ENCODE results near the gene PRICKLE3. TPM values are rescaled to one million over a fixed set of nuclear protein-coding genes. Genes with fewer than 3 reads are reported as not detected.

PRICKLE3 gene
- polyA plus RNA-seq, 2 of the 4 experiments (the other 2 are of a cell fraction): 7.9 to 14.0 TPM

GRCh38 chrX:49171752-49172279, 14.4 kb downstream of the PRICKLE3 start, which contains the start of gene PLP2:
TSS of gene PLP2 (plus strand) at chrX:49171898. CDS start at chrX:49172001, 103 bp downstream.
- Histone ChIP-seq H3K27ac (peak within 1 kb of the TSS; percentile 96 to 98), H3K4me1 (peaks cover 30% of the 10 kb centered on the region; the same call in 2 of the 3 replicates), H3K9me3 (no peaks in the 10 kb centered on the region), H3K4me2 (peak within 1 kb of the TSS; percentile 88), H3K4me3 (peak within 1 kb of the TSS; percentile 86)
- DNase-seq (ENCODE audit: low read depth in 1 of 2, low spot score in 1 of 2) (peak in 1 of 2 experiments; percentile 66), ATAC-seq (peak; percentile 72 to 77), FAIRE-seq (peak; percentile 92)
- POLR2A ChIA-PET: interaction anchor here (0.7 to 1.8 kb wide), 7 partner anchors 8 to 71 kb away, joined by 3 to 7 read pairs (median 4); no protein-coding TSS in a partner anchor
- TF ChIP-seq GATA3 (IDR thresholded peaks at IDR 0.05; ENCODE audit: borderline replicate concordance) (peak; percentile 16; the same call in 1 of the 2 replicates), E2F6 (IDR thresholded peaks at IDR 0.05; ENCODE audit: borderline replicate concordance, low read depth) (peak; percentile 70; the same call in 1 of the 2 replicates), BHLHE40 (IDR thresholded peaks at IDR 0.05; ENCODE audit: low read depth, low read length) (no peak), MAX (IDR thresholded peaks at IDR 0.05) (peak; percentile 73), JUN (IDR thresholded peaks at IDR 0.05) (peak in 1 of 2 experiments; percentile 54; a peak in 3 of 5 replicates), POLR2A (IDR thresholded peaks at IDR 0.05; ENCODE audit: low read length) (peak; percentile 68), REST (IDR thresholded peaks at IDR 0.05) (no peak), ELK1 (IDR thresholded peaks at IDR 0.05; ENCODE audit: low read depth, low read length) (no peak), FOSL2 (IDR thresholded peaks at IDR 0.05) (no peak), FOSL2 (CRISPR knock-in tag; IDR thresholded peaks at IDR 0.05) (peak; percentile 63), NR3C1 (IDR thresholded peaks at IDR 0.05) (no peak), MYC (IDR thresholded peaks at IDR 0.05; ENCODE audit: borderline replicate concordance, low read length) (peak; percentile 32; the same call in 1 of the 2 replicates)
- CTCF ChIA-PET: interaction anchor here (0.8 to 1.8 kb wide), 4 partner anchors 8 to 21 kb away, joined by 3 to 8 read pairs (median 6); no protein-coding TSS in a partner anchor
- 1% methylated on average over 13 of the region's 46 CpGs for WGBS (ENCODE audit: missing lambda C conversion rate)

GRCh38 chrX:49167740-49168108, 18.4 kb downstream of the PRICKLE3 start:
- Histone ChIP-seq H3K27ac (no peak overlapping the region; a peak in 1 of 6 replicates), H3K4me2 (no peak overlapping the region), H3K4me1 (peaks cover 8% of the 10 kb centered on the region; the same call in 2 of the 3 replicates), H3K4me3 (no peak overlapping the region), H3K9me3 (no peaks in the 10 kb centered on the region)
- 85% methylated on average over 3 of the region's 3 CpGs for WGBS (ENCODE audit: missing lambda C conversion rate)
- ATAC-seq (no peak), DNase-seq (ENCODE audit: low read depth in 1 of 2, low spot score in 1 of 2) (no peak), FAIRE-seq (no peak)
- POLR2A ChIA-PET: interaction anchor here (0.9 kb wide), 1 partner anchor 23 kb away, joined by 3 read pairs; no protein-coding TSS in a partner anchor
- no peak for TF ChIP-seq RNF2 (IDR thresholded peaks at IDR 0.05; ENCODE audit: borderline replicate concordance, low read depth)
- no peak for TF ChIP-seq RCOR1 (IDR thresholded peaks at IDR 0.05; ENCODE audit: low read depth, low read length)
- no peak for TF ChIP-seq HOXB13 (CRISPR knock-in tag; IDR thresholded peaks at IDR 0.05; ENCODE audit: low read depth)
- TF ChIP-seq HEYL (CRISPR knock-in tag; IDR thresholded peaks at IDR 0.05): no peak
- no peak for TF ChIP-seq CHD2 (IDR thresholded peaks at IDR 0.05; ENCODE audit: low read length, partially characterized antibody)
- no peak for TF ChIP-seq MAX (IDR thresholded peaks at IDR 0.05)
- no peak for TF ChIP-seq ESRRA (IDR thresholded peaks at IDR 0.05; ENCODE audit: borderline replicate concordance, low read length)
- TF ChIP-seq NFE2L2 (conservative IDR thresholded peaks at IDR 0.05; ENCODE audit: low read length): no peak
- TF ChIP-seq CTCF (IDR thresholded peaks at IDR 0.05): no peak
- TF ChIP-seq TP53 (CRISPR knock-in tag; IDR thresholded peaks at IDR 0.05): no peak
- no peak for TF ChIP-seq REST (IDR thresholded peaks at IDR 0.05)
- no peak for TF ChIP-seq BHLHE40 (IDR thresholded peaks at IDR 0.05; ENCODE audit: low read depth, low read length)
- TF ChIP-seq FOSL2 (IDR thresholded peaks at IDR 0.05): no peak
- no peak for TF ChIP-seq FOSL2 (CRISPR knock-in tag; IDR thresholded peaks at IDR 0.05)
- CTCF ChIA-PET: interaction anchor here (0.6 to 1.7 kb wide), 4 partner anchors 9 to 25 kb away, joined by 3 to 11 read pairs (median 4); no protein-coding TSS in a partner anchor

Measured in A549 (cell line).